GM18870 (cell line): Measurements from ENCODE around the gene RNASE4.
A peak's percentile ranks its signal among the peaks of the same experiment; 100 is the strongest.
"Not testable (repeated sequence)": the region's sequence is repeated elsewhere in the genome, so short reads cannot be mapped to it uniquely, and the experiment has no call there.

ENCODE experiments used
- ATAC-seq: cut with Tn5 transposase; IDR thresholded peaks from one replicate; pipeline ENCODE4 v1.9.1; 2021; ENCODE audit warnings: moderate library complexity; ENCODE audit not compliant: unreplicated experiment

Gene RNASE4, protein sequence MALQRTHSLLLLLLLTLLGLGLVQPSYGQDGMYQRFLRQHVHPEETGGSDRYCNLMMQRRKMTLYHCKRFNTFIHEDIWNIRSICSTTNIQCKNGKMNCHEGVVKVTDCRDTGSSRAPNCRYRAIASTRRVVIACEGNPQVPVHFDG

DNA sequence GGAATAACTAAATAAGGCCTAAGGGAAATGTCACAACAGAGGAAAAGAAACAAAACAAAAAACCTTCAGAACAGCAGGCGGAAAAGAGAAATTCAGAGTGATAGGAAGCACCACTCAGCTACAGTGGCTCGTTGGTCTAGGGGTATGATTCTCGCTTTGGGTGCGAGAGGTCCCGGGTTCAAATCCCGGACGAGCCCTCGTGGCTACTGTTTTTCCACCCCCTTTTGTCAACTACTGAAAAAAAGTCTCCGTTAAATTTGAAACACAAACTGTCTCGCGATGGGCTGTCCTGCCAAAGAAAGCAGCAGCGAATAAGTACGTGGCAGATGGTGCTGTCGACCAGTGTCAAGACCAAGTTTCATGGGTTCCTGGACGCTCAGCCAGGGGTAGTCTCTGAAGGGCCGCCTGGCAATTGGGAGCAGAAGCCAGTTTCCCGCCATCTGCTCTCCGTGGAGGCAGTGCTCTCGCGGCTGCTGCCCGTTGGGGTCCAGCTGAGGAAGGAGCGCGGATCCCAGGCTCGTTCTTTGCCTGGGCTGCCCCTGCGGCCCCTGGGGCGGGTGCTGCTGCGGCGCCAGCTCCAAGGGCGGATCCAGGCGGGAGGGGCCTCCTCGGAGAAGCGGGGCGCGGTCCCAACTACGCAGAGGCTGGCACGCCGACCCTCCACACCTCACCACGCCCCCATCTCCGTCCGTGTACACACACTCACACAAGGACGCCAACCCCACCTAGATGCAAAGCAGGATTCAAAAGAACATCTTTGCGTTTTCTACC is at the start of gene RNASE4:
TSS of gene RNASE4 (plus strand) at position 670 of the 771 bp plus-strand sequence. CDS start 14,812 bp downstream, outside the sequence.
- peak; percentile 35 for ATAC-seq

DNA sequence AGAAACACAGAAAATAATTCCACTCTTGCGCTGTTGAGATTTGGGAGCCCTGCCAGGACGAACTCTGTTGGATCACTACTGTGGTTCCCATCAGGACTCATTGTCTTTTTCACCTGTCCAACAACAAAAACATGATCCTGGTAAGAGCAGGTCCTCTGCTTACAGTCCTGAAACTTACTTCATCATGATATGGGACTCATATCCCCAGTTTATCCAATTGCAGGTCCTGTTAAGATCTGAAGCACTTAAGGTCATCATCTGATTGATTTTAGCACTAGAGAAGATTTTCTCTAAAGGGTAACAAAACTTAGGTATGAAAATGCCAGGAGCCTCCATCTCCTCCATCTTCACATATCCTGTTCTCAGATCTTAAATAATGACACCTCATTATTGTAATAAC is 42.8 kb upstream of the RNASE4 start, which contains the start of gene OR6S1:
TSS of gene OR6S1 (minus strand) at position 101 of the 400 bp plus-strand sequence. CDS start at position 101, 0 bp downstream.
- no peak for ATAC-seq

DNA sequence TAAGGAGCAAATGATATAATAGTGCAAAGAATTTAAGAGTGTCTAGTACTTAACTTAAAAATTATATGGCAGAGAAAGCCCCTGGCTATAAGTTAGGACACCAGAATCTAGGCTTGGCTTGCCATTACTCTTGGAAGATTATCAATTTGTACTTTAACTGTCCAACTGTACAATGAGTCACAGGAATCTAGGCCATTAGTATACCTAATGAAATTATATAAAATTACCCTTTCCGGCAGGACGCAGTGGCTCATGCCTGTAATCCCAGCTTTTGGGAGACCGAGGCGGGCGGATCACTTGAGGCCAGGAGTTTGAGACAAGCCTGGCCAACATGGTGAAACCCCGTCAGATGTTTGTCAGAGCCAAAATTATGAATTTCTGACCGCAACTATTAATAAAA is 42.2 kb upstream of the RNASE4 start:
- no peak for ATAC-seq

DNA sequence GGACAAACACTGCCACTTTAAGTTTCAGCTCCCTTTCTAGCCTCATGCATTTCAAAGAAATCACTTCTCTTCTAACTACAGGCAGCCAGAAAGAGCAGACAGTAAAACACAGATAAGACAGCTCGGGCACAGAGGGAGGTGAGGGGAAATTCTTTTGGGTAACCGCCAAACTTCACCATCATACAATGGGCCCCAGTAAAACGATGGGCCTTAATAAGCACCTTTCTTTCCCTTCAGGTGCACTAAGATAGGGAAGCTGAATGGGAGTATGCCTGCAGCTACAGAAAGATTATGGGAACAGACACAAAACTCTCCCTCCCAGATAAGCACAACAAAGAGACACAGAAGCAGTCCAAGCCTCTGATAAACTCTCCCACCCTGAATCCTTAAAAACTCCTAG is 41.6 kb upstream of the RNASE4 start:
- ATAC-seq, result not testable (repeated sequence)

DNA sequence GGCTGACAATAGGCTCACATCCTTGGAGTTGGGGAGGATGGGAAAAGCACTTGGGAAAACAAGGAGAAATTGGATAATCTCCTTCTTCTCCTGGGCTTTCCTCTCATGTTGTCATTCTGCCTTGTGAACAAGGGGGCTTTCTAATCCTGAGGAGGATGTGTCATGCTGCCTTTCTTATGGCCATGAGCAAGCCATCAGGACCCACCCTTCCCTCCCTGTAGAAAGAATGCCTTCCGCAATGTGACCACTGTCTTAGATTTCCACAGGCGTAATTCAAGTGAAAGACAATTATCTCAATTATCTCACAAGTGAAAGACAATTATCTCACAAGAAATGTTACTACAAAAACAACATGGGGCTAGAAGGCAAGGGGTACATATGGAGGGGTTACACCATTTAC is 39.8 kb upstream of the RNASE4 start:
- ATAC-seq, result no peak

DNA sequence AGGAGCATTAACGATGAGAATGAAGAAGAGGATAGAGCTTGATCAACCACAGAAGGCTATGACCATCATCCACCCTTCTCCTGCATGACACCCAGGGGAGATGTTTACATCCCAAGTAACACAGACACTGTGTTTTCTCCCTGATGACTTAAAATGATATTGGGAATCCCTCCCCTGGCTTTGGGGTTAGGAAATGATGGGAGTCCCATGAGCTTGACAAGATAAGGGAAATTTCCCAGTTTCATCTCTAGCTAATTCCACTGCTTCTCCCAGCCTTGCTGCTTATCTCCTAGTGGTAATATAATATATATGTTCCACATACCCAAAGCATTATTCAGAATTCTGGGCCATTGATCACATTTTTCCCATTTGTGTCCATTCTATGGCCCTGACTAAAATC is 38.9 kb upstream of the RNASE4 start:
- ATAC-seq, result no peak

DNA sequence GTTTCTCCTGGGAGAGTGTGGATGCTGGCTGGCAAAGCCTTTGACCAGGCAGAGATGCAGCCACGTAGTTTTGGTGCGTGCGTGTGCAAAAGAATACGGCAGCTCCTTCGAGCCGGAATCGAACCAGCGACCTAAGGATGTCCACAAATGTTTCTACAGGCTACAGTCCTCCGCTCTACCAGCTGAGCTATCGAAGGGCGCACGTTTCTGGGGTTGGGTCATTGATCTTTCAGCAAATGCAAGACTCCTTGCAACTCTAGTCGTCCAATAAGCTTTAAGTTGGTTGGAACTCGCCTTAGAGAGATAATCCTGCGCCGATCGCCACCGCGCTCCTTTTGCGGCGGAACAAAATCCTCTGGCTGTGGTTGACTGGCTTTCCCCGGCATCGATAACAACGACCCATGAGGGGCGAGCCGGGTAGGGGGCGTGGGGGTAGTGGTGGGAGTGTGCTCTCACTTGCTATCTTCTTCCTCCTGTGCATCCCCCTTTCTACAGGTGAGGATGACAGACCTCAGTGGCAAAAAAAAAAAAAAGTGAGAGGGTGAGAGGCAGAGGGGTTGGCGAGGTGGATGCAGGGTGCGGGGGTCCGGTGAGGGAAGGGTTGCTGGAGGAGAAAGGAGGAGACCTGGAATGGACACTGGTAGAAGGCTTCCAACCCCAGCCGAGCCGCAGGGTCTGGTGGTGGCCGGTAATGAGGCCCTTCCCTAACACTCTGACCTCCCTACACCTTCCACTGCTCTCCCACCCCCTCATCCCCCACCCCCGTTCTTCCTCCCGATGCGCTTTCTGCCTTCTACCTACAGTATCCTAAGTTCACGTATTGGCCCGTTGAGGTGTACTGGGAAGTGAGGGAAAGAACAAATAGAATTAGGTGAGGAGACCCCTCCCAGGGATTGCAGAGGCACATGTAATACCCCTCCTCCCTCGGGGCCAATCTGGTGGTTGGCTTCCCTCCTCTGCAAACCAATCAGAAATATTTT is 31.1 kb upstream of the RNASE4 start:
- ATAC-seq, result no peak

DNA sequence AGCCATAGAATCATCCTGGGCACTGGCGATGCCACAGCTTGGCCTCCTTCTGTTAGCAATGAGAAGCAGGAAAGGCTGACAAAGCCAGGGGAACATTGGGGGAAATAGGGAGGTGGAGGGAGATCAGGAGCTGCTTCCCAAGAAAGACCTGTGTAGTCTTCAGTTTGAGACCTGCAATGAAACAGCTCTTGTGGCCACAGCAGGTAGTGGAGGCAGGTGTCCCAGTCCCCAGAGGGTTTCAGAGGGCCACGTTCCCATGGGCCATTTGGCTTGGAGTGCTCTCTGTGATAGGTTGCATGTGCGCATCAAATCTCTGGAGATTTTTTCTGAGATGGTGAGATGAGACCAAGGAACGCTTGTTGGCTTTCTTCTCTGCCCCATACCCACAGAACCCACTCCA is 28.5 kb upstream of the RNASE4 start:
- no peak for ATAC-seq

DNA sequence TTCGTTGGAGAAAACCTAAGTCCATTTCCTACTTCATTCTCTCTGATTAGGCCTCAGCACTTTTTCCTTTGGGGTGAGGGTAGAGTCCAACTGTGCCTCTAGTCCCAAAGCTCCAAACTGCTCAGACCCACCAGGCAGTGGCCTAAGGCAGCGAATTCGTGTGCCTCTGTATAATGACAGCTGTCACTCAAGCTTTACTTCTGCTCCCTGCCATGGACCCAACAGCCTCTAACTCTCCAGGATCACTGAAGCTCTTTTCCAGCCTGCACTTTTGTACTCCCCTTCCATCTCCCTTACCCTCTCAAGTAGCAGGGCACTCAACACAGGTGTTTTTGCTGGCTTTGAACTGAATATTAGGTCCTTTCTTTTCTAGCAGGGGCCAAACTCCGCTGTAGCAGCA is 28.1 kb upstream of the RNASE4 start:
- no peak for ATAC-seq

DNA sequence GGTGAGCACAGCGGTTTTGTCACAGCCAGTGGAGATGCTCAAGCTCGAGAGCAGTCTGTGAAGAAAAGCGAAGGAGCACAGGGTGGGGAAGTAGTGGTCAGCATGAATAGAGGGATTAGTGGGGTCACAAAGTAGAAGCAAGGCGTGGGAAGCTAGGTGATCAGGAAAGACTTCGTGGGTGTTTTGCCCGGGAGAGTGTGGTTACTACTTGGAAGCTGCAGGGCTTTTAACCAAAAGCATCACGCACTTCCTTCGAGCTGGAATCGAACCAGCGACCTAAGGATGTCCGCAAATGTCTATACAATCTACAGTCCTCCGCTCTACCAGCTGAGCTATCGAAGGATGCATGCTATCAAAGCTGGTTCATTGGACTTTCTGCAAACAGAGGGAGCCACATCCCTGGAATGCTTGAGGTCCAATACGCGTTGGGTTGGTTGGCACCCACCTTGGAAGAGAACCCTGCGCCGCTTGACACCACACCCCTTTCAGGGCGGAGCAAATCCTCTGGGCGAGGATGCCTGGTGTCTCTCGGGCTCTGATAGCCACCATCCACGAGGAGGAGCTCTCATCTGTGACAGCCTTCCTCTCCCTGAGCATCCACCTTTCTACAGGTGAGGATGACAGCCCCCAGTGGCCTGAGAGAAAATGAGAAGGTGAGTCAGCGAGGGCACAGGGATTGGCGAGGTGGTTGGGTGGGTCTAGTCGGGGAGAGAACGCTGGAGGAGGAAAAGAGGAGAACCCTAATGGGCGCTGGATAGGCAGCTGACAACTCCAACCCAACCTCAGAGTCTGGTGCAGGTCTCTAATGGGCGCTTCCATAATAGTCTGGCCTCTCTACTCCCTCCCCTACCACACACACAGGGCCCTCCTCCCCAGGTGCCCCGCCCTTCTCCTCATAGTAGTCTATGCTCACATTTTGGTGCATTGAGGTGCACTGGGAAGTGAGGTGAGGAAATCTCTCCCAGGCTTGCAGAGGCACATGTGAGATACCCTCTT is 26.8 kb upstream of the RNASE4 start:
- no peak for ATAC-seq

DNA sequence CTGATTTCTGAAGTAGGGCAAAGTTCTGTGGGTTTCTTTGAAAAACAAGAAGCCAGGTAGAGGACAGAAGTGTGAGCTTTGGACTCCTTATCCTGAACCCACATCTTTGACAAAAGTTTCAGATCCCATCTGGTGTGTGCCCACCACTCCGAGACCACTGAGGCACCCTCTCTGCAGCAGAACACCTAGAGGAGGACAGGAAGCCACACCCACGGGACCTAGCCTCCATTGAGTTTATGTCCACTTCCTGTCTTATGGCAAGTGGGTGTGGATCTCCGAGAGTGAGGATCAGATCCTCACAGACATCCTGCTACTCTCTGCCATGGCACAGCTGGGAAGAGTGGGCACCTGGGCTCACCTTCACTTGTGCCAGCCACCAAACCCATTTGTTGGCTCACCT is 26.1 kb upstream of the RNASE4 start:
- no peak for ATAC-seq

DNA sequence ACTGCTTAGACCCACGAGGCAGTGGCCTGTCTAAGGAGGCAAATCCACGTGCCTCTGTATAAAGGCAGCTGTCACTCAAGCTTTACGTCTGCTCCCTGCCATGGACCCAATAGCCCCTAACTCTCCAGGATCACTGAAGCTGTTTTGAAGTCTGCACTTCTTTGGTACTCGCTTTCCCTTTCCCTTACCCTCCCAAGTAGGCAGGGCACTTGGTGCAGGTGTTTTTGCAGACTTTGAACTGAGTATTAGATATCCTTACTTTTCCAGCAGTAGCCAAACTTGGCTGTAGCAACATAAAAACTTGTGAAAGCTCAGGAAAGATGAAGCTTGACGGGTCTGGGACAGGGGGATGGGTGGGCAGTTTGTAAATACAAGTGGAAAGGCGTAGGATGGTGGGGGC is 25.0 kb upstream of the RNASE4 start:
- no peak for ATAC-seq

DNA sequence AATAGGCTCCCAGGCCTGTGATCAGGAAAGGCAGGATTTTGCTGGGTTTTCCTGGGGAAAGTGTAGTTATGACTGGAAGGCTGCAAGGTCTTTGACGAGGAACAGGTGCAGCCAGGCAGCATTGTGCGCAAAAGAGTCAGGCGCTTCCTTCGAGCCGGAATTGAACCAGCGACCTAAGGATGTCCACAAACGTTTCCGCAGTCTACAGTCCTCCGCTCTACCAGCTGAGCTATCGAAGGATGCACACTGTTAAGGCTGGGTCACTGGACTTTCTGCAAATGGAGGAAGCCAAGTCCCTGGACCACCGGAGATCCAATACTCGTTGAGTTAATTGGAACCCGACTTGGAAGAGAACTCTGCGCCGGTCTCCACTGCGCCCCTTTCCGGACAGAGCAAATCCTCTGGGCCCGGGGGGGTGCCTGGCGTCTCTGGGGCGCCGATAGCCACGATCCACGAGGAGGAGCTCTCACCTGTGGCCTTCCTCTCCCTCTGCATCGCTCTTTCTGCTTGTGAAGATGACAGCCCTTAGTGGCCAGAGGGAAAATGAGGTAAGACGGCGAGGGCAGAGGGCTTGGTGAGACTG is 24.5 kb upstream of the RNASE4 start:
- ATAC-seq, result no peak

DNA sequence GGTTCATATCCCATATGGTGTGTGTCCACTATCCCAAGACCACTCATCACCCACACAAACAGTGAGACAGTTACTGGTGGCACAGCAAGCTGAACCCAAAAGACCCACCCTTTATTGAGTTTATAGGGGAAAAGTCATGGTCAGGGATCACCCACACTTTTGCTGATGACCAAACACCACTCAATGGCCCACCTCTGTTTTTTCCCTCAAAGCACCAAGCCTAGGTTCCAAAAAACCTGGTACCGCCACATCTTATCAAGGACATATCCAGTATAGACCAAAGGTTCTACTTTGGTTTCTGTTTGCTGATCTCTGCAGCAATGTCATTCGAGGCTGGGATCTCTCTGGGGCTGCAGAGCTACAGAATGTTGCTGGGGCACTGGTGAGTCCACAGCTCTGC is 23.2 kb upstream of the RNASE4 start:
- no peak for ATAC-seq

DNA sequence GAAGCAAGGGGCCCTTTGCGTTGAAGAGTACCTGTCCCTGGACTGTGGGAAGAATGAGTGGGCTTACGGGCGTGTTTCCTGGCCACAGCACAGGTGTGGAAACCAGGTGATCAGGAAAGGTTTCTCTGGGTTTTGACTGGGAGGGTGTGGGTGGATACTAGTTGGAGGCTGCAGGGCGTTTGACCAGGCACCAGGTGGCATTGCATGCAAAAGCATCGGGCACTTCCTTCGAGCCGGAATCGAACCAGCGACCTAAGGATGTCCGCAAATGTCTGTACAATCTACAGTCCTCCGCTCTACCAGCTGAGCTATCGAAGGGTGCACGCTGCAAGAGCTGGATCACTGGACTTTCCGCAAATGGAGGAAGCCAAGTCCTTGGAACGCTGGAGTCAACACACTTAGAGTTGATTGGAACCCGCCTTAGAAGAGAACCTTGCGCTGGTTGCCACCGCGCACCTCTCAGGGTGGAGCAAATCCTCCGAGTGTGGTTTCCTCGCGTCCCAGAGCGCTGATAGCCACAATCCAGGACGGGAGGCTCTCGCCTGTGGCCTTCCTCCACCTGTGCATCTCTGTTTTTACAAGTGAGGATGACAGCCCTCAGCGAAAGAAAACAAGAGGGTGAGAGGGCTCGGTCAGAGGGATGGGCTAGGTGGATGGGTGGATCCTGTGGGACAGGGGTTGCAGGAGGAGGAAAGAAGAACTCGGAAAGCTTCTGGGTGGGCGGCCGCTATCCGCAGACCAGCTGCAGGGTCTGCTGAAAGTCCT is 21.2 kb upstream of the RNASE4 start:
- ATAC-seq, result peak; percentile 62

DNA sequence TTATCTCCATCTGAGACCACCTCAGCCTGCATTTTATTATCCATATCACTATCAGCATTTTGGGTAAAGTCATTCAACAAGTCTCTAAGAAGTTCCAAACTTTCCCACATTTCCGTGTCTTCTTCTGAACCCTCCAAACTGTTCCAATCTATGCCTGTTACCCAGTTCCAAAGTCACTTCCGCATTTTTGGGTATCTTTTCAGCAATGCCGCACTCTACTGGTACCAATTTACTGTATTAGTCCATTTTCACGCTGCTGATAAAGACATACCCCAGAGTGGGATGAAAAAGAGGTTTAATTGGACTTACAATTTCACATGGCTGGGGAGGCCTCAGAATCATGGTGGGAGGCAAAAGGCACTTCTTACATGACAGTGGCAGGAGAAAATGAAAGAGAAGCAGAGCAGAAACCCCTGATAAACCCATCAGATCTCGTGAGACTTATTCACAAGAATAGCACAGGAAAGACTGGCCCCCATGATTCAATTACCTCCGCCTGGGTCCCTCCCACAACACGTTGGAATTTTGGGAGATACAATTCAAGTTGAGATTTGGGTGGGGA is 17.9 kb upstream of the RNASE4 start:
- not testable (repeated sequence) for ATAC-seq

DNA sequence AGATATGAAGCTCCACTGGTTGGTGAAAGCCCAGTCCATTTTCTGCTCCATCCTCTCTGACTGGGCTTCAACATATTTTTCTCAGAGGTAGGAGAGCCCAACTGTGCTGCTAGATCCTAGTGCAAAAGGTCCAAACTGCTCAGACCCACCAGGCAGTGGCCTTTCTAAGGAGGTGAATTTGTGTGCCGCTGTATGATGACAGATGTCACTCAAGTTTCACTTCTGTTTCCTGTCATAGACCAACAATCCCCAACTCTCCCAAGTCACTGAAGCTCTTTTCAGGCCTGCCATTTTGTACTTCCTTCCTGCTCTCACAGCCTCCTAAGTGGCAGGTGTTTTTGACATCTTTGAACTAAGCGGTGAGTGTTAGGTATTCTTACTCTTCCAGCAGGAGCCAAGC is 16.4 kb upstream of the RNASE4 start:
- ATAC-seq, result peak; percentile 79

DNA sequence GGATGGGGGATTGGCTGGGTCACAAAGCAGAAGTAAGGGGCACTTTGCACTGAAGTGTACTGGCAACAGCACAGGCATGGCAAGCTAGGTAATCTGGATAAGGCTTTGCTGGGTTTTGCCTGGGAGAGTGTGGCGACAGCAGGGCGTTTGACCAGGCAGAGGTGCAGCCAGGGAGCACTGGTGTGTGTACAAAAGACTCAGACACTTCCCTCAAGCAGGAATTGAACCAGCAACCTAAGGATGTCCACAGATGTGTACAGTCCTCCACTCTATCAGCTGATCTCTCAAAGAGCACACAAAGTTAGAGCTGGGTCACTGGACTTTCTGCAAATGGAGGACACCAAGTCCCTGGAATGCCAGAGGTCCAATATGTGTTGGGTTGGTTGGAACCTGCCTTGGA is 15.4 kb upstream of the RNASE4 start:
- no peak for ATAC-seq
